EL (cell line): ENCODE results near the gene SDHAF4.
"Not testable (repeated sequence)": the region's sequence is repeated elsewhere in the genome, so short reads cannot be mapped to it uniquely, and the experiment has no call there.

Experiments
- DNase-seq: peaks from one replicate; pipeline ENCODE4 v3.0.0-alpha.2; 2016

SDHAF4 gene

GRCh38 chr6:70593118-70593486 lies 26.4 kb downstream of the SDHAF4 start:
- no peak for DNase-seq

GRCh38 chr6:70599187-70599586 lies 32.5 kb downstream of the SDHAF4 start:
- no peak for DNase-seq

GRCh38 chr6:70601014-70601413 lies 34.3 kb downstream of the SDHAF4 start:
- DNase-seq, result no peak

GRCh38 chr6:70604254-70604653 lies 37.5 kb downstream of the SDHAF4 start:
- no peak for DNase-seq

GRCh38 chr6:70607371-70607770 lies 40.6 kb downstream of the SDHAF4 start:
- not testable (repeated sequence) for DNase-seq

GRCh38 chr6:70609181-70609580 lies 42.5 kb downstream of the SDHAF4 start:
- not testable (repeated sequence) for DNase-seq

GRCh38 chr6:70616728-70617260 lies 50.1 kb downstream of the SDHAF4 start:
- DNase-seq, result peak; percentile 6

GRCh38 chr6:70620746-70621145 lies 54.0 kb downstream of the SDHAF4 start:
- no peak for DNase-seq

GRCh38 chr6:70622461-70622860 lies 55.7 kb downstream of the SDHAF4 start:
- no peak for DNase-seq

- no peak for DNase-seq
These were observed 58.7 kb downstream of the SDHAF4 start for GRCh38 chr6:70625436-70625835.

GRCh38 chr6:70627500-70628254 lies 60.9 kb downstream of the SDHAF4 start:
- no peak for DNase-seq

GRCh38 chr6:70629929-70630328 lies 63.2 kb downstream of the SDHAF4 start:
- DNase-seq, result no peak

GRCh38 chr6:70633870-70634269 lies 67.1 kb downstream of the SDHAF4 start:
- no peak for DNase-seq

- no peak for DNase-seq
These were observed 69.9 kb downstream of the SDHAF4 start for GRCh38 chr6:70636596-70636995.

GRCh38 chr6:70638468-70638867 lies 71.7 kb downstream of the SDHAF4 start:
- DNase-seq, result no peak
